Measurements from ENCODE around the gene MYO3A.

The MYO3A gene, protein sequence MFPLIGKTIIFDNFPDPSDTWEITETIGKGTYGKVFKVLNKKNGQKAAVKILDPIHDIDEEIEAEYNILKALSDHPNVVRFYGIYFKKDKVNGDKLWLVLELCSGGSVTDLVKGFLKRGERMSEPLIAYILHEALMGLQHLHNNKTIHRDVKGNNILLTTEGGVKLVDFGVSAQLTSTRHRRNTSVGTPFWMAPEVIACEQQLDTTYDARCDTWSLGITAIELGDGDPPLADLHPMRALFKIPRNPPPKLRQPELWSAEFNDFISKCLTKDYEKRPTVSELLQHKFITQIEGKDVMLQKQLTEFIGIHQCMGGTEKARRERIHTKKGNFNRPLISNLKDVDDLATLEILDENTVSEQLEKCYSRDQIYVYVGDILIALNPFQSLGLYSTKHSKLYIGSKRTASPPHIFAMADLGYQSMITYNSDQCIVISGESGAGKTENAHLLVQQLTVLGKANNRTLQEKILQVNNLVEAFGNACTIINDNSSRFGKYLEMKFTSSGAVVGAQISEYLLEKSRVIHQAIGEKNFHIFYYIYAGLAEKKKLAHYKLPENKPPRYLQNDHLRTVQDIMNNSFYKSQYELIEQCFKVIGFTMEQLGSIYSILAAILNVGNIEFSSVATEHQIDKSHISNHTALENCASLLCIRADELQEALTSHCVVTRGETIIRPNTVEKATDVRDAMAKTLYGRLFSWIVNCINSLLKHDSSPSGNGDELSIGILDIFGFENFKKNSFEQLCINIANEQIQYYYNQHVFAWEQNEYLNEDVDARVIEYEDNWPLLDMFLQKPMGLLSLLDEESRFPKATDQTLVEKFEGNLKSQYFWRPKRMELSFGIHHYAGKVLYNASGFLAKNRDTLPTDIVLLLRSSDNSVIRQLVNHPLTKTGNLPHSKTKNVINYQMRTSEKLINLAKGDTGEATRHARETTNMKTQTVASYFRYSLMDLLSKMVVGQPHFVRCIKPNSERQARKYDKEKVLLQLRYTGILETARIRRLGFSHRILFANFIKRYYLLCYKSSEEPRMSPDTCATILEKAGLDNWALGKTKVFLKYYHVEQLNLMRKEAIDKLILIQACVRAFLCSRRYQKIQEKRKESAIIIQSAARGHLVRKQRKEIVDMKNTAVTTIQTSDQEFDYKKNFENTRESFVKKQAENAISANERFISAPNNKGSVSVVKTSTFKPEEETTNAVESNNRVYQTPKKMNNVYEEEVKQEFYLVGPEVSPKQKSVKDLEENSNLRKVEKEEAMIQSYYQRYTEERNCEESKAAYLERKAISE (N-terminal part only)

DNA sequence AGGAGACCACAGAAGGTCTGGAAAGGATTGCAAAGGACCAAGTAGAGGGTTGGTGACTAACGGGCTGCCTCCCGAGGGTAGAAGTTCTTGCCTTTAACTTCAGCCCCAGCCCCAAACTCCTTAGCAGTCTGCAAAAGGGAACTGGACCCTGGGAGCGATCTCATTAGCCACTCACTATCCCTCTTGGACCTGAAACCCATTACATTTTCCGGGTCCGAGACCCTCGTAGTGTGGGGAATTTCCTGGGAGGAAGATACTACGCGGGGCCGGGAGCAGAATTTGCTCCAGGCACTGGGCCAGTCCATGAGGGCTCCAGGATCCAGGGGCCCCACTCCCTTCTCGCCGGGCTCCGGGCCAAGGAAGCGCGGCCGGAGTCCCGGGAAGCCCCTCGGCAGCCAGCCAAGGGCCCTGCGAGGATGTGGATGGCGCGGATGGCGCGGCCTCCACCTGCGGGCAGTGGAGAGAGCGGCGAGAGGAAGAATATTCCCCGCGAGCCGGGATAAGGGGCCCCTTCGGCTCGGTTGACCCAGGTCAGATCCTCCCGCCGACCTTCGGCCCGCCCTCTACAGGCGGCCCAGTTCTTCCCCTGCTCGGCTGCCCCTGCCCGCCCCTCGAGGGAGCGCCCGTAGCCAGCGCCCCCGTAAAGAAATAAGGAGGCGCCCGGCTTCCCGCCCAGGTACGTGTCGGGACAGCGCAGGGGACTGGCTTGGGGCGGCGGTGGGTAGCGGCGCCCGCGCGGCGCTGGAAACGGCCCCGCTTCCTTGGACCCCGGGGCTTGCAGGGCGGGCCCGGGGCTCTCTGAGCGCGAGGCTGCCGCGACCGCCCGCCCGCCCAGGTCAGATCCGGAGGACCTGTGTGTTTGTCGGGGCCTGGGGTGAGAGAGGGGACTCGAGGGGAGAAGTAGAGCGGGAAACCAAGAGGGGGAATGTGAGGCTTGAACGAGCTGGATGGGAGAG lies at the start of gene MYO3A:
MYO3A (plus strand) TSS at position 577 of the 956 bp plus-strand sequence. CDS start 17,882 bp downstream, outside the sequence.
- Histone ChIP-seq H3K36me3 (ENCODE audit: control insufficient read depth, low read length) (no peaks in the 10 kb centered on the region), H3K27me3 (ENCODE audit: control insufficient read depth, low read length) (no peaks in the 10 kb centered on the region), H3K79me2 (ENCODE audit: control insufficient read depth, low read length) (no peaks in the 10 kb centered on the region), H3K4me2 (ENCODE audit: low read length) (no peak within 1 kb of the TSS), H3K4me3 (ENCODE audit: low read length) (no peak within 1 kb of the TSS), H3F3A (ENCODE audit: control insufficient read depth, insufficient read depth) (no peaks in the 10 kb centered on the region), H4K20me1 (ENCODE audit: control insufficient read depth, insufficient read depth, low read depth, low read length) (no peaks in the 10 kb centered on the region), H3K4me1 (ENCODE audit: control insufficient read depth, low read length) (no peaks in the 10 kb centered on the region), H3K27ac (ENCODE audit: low read depth, low read length) (no peak within 1 kb of the TSS), H3K9me2 (replicated peaks; ENCODE audit: control insufficient read depth, low read length) (no peaks in the 10 kb centered on the region), H3K9me3 (ENCODE audit: control insufficient read depth, insufficient read depth, low read length) (no peaks in the 10 kb centered on the region)
- TF ChIP-seq, protein P1, sequence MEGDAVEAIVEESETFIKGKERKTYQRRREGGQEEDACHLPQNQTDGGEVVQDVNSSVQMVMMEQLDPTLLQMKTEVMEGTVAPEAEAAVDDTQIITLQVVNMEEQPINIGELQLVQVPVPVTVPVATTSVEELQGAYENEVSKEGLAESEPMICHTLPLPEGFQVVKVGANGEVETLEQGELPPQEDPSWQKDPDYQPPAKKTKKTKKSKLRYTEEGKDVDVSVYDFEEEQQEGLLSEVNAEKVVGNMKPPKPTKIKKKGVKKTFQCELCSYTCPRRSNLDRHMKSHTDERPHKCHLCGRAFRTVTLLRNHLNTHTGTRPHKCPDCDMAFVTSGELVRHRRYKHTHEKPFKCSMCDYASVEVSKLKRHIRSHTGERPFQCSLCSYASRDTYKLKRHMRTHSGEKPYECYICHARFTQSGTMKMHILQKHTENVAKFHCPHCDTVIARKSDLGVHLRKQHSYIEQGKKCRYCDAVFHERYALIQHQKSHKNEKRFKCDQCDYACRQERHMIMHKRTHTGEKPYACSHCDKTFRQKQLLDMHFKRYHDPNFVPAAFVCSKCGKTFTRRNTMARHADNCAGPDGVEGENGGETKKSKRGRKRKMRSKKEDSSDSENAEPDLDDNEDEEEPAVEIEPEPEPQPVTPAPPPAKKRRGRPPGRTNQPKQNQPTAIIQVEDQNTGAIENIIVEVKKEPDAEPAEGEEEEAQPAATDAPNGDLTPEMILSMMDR (IDR thresholded peaks at IDR 0.05; ENCODE audit: low read depth, low read length, poor library complexity, severe bottlenecking): no peak
- TF ChIP-seq EZH2phosphoT487 (IDR thresholded peaks at IDR 0.05; ENCODE audit: borderline replicate concordance, low read length): no peak

DNA sequence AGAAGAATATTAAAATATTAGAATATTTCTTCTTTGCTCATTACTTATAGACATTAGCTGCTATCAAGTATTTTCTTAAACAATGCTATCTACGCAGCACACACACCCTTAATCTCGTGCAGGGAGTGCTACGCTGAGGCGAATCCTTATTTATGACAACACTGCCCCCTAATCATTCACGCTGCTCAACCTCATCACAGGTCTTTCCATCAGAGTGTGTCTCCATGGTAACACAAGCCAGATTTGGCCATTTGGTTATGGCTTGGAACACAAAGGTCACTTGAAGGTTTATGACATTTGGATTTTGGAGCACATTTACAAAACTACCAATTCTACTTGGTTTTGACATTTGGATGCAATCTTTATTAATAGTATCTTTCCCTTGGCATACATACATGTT lies 45.4 kb upstream of the MYO3A start:
- TF ChIP-seq, protein P1 (IDR thresholded peaks at IDR 0.05; ENCODE audit: low read depth, low read length, poor library complexity, severe bottlenecking): no peak
- no peaks in the 10 kb centered on the region for H3K4me1 ChIP-seq (ENCODE audit: control insufficient read depth, low read length)
- no peaks in the 10 kb centered on the region for H3K9me2 ChIP-seq (replicated peaks; ENCODE audit: control insufficient read depth, low read length)
- H3F3A ChIP-seq (ENCODE audit: control insufficient read depth, insufficient read depth): no peaks in the 10 kb centered on the region
- no peak overlapping the region for H3K4me3 ChIP-seq (ENCODE audit: low read length)
- H3K79me2 ChIP-seq (ENCODE audit: control insufficient read depth, low read length): no peaks in the 10 kb centered on the region
- H3K27ac ChIP-seq (ENCODE audit: low read depth, low read length): no peak overlapping the region
- H3K4me2 ChIP-seq (ENCODE audit: low read length): no peak overlapping the region
- H3K27me3 ChIP-seq (ENCODE audit: control insufficient read depth, low read length): no peaks in the 10 kb centered on the region
- H3K36me3 ChIP-seq (ENCODE audit: control insufficient read depth, low read length): no peaks in the 10 kb centered on the region
- no peaks in the 10 kb centered on the region for H3K9me3 ChIP-seq (ENCODE audit: control insufficient read depth, insufficient read depth, low read length)
- no peaks in the 10 kb centered on the region for H4K20me1 ChIP-seq (ENCODE audit: control insufficient read depth, insufficient read depth, low read depth, low read length)

DNA sequence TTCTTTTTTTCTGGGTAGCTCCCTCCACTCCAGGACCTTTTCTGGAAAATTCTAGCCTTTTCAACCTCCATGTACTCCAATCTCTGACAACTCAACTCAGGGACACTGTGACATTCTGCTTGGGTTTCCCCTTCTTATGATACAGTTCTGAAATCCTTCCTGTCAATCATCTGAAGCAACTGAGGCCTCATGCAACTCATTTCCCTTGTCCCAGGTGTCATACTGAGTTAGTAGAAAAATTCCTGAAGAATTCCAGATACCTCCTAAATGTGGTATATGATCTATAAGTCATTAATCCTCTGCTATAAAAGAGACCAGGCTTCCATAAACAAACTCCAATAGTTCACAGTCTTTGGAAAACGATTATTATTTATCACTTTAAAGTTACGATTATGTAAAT lies 43.0 kb upstream of the MYO3A start:
- H3K27ac ChIP-seq (ENCODE audit: low read depth, low read length): no peak overlapping the region
- no peaks in the 10 kb centered on the region for H3K36me3 ChIP-seq (ENCODE audit: control insufficient read depth, low read length)
- H3K9me2 ChIP-seq (replicated peaks; ENCODE audit: control insufficient read depth, low read length): no peaks in the 10 kb centered on the region
- no peaks in the 10 kb centered on the region for H3K27me3 ChIP-seq (ENCODE audit: control insufficient read depth, low read length)
- H4K20me1 ChIP-seq (ENCODE audit: control insufficient read depth, insufficient read depth, low read depth, low read length): no peaks in the 10 kb centered on the region
- H3K4me1 ChIP-seq (ENCODE audit: control insufficient read depth, low read length): no peaks in the 10 kb centered on the region
- H3K4me3 ChIP-seq (ENCODE audit: low read length): no peak overlapping the region
- no peaks in the 10 kb centered on the region for H3K9me3 ChIP-seq (ENCODE audit: control insufficient read depth, insufficient read depth, low read length)
- H3K79me2 ChIP-seq (ENCODE audit: control insufficient read depth, low read length): no peaks in the 10 kb centered on the region
- no peaks in the 10 kb centered on the region for H3F3A ChIP-seq (ENCODE audit: control insufficient read depth, insufficient read depth)
- H3K4me2 ChIP-seq (ENCODE audit: low read length): no peak overlapping the region
- TF ChIP-seq EZH2phosphoT487 (IDR thresholded peaks at IDR 0.05; ENCODE audit: borderline replicate concordance, low read length): no peak
- TF ChIP-seq, protein P1 (IDR thresholded peaks at IDR 0.05; ENCODE audit: low read depth, low read length, poor library complexity, severe bottlenecking): no peak
